NCI-H82 treated with DMSO at 0.1 percent for 48 hours (cell line): ENCODE results near the gene C2CD2.

Experiments
- DNase-seq: peaks from one replicate; lab custom pipeline; 2025; ENCODE audit not compliant: unreplicated experiment; lab: John Stamatoyannopoulos, UW

The C2CD2 gene

DNA sequence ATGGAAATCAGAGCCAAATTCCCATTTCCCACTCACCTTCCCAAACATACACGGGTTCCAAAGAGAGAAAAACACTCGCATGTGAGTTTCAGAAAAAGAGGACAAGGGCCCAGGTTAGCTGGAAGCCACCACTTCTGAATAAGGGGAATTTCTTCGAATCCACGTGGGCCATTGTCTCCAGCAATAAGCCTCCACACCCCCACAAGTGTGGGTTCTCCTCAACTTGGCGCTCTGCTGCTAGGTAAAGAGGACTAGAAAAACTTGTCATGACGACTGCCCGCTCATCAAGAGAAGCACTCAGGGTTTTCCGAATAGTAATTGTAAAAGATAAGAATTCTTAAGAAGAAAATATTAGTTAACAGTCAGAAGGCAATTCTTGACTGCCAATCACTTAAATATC, 105.3 kb downstream of the C2CD2 start:
- DNase-seq: no peak

DNA sequence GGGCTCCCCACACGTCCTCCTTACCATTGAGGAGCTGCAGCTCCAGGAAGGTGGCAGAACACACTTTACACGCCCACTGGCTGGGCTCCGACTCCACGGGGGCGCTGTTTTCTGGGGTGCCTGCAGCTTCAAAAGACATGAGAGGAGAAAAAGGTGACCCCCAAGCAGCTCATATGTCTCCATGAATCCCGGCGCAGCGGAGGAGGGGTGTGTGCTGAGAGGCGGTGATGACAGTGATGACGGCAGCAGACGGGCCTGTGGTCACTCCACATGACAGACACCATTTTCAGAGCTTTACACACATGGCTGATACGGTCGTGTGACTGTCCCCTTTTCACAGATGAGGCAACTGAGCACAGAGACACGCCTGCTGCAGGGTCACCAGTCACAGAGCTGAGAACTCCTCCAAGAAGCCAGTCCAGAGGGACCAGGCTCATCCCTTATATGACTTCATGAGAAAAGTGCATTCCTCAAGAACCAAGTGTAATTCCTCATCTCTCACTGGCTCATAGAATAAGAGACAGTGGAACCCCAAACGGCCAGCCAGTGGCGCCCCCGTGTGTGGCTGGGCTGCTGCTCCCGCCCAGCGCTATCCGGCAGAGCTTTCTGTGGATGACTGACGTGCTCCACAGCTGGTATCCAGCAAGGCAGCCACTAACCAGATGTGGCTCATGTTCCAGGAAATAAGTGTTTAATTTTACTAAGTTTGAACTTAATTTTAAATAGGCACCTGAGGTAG, 106.6 kb downstream of the C2CD2 start:
- no peak for DNase-seq

DNA sequence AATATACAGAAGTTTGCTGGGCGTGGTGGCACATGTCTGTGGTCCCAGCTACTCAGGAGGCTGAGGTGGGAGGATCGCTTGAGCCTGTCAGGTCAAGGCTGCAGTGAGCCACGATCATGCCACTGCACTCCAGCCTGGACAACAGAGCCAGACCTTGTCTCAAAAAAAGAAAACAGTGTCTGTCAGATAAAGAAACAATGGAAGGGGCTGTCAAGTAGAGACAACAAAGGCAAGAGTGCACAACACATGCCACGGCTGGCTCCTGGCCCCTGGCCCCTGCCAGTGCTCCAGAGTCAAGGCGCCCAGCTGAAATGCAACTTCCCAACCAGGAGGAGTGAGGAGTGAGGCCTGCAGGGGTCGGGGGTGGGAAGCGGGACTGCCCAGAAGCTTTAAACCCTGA, 107.3 kb downstream of the C2CD2 start:
- DNase-seq: no peak

DNA sequence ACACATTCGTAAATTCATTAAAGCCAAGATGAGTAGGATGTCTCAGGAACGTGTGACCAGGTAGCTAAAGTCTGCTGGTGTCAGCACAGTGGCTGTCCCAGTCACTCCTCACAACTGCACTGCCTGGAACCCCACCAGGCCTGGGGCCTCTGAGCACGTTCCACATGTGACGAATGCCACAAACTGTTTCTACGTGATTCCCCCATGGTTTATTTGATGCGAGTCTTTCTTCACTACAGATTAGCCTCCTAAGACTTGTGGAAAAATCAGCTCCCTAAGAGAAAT, 107.8 kb downstream of the C2CD2 start:
- DNase-seq: no peak

DNA sequence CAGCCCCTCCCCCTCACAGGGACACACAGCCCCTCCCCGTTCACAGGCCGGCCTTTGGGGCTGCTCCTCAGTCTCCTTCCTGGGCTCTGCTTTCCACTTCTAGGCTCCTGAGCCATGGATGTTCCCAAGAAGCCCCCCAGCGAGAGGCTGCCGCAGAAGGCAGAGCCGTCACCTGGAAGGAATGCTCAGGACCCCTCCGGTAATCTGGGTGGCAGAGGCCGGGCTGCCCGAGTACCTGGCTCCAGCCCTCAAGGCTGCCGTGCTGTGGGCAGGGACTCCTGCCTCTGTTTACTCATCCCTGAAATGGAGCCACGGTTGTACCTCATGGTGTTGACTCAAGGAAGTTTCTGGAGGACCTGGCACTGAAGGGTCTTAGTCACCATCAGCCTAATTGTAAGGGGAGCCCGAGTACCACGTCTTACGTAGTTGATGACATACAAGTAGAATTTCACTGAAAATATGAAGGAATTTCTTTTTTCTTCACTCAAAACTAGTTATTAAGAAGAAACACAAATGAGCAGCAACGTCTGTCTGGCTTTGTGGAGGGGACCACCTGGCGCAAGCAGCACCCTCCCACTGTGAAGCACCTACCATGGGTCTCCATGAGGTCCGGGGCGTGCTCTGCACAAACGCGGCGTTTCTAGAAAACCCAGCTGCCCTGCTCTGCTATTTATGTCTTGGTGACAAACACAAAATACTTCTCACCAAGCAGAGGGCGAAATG, 108.3 kb downstream of the C2CD2 start:
- no peak for DNase-seq

DNA sequence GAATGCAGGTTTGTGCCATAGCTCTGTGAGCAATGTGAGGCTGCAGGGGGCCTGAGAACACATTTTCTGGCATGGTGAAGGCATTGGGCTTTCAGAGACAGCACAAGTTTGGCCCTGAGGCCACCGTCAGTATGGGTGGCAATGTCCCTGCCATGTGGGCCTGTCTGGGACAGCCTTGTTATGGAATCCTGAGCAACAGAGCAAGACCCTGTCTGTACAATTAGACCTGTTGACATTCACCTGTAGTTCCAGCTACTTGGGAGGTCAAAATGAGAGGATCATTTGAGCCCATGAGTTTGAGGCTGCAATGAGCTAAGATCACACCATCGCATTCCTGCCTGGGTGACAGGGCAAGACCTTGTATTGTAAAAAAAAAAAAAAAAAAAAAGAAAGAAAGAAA, 110.2 kb downstream of the C2CD2 start:
- DNase-seq: no peak

DNA sequence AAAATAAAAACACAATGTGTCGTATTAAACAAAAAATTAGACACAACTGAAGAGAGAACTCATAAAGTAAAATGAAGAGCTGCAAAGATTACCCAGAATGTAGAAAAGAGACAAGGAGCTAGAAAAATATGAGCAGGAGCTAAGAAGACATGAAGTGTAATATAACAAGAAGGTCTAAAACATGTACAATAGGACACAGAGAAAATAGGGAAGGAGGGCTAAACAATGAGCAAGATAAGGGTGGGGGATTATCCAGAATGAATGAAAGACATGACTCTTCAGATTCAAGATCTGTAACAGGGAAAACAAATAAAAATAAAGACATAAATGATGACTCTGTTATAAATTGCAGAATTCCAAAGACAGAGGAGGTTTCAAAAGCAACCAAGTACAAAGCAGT, 112.9 kb downstream of the C2CD2 start:
- no peak for DNase-seq

DNA sequence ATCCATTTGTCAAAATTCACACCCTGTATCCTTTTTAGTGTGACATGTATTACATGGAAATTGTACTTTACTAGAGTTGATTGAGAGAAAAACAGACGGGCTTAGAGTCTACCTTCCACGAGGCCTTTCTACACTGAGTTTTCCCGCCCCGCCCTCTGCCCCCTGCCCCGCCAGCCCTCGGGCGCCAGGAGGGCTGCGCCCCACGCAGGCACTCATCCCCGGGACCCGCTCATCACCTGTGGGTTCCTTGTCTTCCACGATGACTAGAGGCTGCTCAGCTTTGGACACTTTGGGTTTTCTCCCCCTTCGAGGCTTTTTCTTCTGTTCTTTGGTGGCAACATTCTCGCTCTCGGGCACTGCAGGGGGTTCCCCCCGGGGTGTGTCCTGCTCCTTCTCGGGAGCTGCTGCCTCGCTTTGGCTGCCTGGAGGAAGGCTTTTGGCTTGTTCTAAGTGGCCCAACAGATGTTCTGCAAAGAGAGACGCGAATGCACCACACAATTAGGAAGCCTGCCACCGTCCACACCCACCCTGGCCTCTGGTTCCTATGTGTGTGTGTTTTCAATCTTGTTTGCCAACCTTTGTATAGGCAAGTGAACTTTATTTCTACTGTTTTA, 114.3 kb downstream of the C2CD2 start:
- DNase-seq: no peak

DNA sequence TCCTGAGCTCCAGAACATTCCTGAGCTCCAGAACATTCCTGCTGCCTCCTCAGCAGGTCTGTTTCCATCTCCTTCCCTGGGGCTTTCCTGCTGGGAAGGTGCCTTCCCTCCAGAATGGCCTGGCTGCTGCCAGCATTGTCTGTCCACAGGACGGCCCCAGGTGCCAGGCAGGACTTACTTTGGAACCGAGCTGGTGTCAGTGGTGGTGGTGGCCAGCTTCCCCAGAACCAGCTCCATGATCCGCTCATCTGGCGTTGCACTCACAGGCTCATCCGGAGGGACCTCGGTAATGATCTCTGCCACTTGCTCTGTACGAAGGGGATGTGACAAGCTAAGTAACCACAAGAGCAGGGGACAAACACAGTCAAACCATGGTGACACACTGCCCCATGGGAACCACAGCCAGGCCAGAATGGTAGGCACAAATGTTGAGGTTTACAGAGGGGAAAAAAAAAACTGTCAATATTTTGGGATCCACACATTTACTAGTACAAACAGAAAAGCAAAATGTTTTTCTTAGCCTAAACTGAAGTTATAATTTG, 116.0 kb downstream of the C2CD2 start:
- no peak for DNase-seq

DNA sequence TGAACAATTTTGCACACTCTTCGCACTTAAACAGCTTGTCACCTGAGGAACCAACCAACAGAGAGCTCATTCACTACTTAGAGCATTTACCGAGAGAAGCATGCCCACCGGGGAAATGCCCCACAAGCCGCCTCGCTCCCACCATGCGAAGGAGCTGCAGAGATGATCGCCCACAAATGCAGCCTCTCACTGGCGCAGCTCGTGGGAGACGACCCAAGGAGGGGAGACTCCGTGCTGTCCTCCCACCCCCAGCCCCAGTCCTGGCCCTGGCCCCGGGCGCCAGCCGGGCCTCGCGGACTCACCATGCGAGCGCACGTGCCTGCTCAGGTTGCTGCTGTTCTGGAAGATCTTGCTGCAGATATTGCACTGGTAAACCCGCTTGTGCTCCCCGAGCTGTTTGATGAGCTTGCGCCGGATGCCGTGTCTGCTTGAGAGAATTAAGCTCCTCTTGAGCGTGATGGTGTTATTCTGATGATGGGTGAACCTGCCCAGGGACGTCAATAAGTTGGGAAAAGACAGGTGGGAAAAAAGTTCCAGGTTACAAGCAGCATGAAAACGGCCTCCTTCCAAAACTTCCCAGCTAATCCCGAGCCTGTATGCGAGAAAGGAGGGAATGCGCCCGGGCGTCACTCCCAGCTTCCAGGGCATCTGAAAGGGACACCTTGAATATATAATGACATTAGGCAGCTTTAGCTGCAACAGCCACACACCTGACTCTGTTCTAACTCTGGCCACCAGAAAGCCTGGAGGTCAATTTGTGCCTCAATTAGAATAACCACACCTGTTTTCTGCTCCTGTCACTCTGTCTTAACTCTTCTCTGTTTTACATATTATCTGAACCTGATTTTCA, 117.4 kb downstream of the C2CD2 start:
- no peak for DNase-seq

DNA sequence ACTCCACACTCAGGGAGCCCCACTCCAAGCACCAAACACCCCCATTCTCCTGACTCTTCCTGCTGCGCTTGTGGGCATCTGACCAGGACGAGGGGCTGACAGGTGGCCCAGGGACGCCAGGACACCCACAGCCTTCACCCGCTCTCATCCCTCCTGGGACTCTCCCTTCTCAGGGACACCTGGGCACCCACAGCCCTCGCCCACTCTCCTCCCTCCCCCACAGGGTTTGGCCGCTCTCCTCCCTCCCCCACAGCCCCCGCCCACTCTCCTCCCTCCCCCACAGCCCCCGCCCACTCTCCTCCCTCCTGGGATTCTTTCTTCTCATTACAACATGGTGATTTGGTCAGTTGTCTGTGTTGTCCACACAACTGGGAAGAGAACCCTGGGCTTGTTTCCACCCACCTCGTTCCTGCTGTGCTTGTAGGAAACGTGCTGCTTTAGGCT, 118.1 kb downstream of the C2CD2 start:
- no peak for DNase-seq
